AG04450 (cell line): Measurements from ENCODE around the gene ZEB2. TPM values are rescaled to one million over a fixed set of nuclear protein-coding genes. Genes with fewer than 3 reads are reported as not detected.

Experiments used
- CTCF ChIA-PET: fragments of 300-600, 350-600 bp; formaldehyde crosslinking; extraction: SDS; loops from one replicate; lab custom pipeline; 2022; ENCODE audit warnings: antibody characterized with exemption, inconsistent platforms; lab: Charles Lee
- POLR2A ChIA-PET: fragments of 350-600 bp; formaldehyde crosslinking; extraction: SDS; loops from one replicate; lab custom pipeline; 2021; ENCODE audit warnings: antibody characterized with exemption, inconsistent platforms; lab: Yijun Ruan, JAX
- DNase-seq: peaks from one replicate; pipeline ENCODE4 v3.0.0-alpha.2; 2011; ENCODE audit warnings: low read depth, low spot score
- H3K27ac ChIP-seq: one replicate; pipeline ENCODE4 v1.5.1; 2012; ENCODE audit warnings: low read depth, low read length, control low read depth
- H3K27me3 ChIP-seq: one replicate; pipeline ENCODE4 v1.6.0; 2012; ENCODE audit warnings: low read length; ENCODE audit not compliant: control insufficient read depth, insufficient read depth
- H3K4me3 ChIP-seq: 2 replicates; pipeline ENCODE4 v1.5.1; 2011; ENCODE audit warnings: mild to moderate bottlenecking, low read depth, low read length, control low read depth
- H3K9me3 ChIP-seq: 2 replicates; pipeline ENCODE4 v1.5.1; 2012; ENCODE audit warnings: low read length; ENCODE audit not compliant: control insufficient read depth, insufficient read depth
- polyA plus RNA-seq: library from polyadenylated mRNA; depleted of rRNA; stranded (reverse); fragments of >200 nt; gene quantifications from 2 replicates; pipeline ENCODE4 v1.2.3, GENCODE V29; 2011
- TF ChIP-seq, protein P1 (sequence below): IDR thresholded peaks from 2 replicates; pipeline ENCODE4 v1.5.1; 2011; ENCODE audit warnings: low read depth, low read length, control low read depth, inconsistent platforms

The ZEB2 gene
- polyA plus RNA-seq, 1 experiment = 41.7 TPM

DNA sequence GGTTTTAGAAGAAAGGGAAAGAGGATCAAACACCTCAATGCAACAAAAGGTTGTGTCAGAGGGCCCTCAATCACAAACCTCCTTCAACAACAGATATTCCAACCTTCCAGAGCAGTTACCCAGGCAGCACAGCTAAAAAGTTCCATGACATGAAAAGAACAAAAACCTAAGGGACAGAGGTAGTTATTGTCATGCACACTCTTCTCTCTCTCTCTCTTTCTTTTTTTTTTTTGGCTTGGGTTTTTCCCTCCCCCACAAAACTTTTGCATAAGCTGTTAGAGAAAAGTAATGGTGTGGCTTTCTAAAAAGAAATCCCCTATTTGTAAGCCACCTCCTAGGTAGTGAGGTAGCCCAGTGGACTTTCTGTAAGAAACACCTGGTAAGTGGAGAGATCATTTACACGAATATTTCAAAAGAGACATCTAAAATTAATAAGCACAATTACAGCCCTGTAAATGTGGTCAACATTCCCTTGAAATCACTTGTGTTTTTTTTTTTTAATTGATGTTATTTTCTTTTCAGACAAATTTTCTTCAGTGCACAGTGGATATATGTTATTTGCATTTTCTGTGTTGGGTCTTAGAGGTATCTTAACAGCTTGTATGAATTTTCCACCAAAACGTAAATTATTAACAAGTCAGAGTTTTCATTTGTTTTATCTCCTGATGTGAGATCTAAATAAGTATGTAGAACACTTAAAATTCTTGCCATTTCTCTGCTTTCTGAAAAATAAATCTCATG lies 48.4 kb downstream of the ZEB2 start:
- H3K4me3 ChIP-seq = no peak overlapping the region
- no peaks in the 10 kb centered on the region for H3K27me3 ChIP-seq
- no peak overlapping the region for H3K27ac ChIP-seq
- no peak for DNase-seq
- no peaks in the 10 kb centered on the region for H3K9me3 ChIP-seq
- TF ChIP-seq, protein P1, sequence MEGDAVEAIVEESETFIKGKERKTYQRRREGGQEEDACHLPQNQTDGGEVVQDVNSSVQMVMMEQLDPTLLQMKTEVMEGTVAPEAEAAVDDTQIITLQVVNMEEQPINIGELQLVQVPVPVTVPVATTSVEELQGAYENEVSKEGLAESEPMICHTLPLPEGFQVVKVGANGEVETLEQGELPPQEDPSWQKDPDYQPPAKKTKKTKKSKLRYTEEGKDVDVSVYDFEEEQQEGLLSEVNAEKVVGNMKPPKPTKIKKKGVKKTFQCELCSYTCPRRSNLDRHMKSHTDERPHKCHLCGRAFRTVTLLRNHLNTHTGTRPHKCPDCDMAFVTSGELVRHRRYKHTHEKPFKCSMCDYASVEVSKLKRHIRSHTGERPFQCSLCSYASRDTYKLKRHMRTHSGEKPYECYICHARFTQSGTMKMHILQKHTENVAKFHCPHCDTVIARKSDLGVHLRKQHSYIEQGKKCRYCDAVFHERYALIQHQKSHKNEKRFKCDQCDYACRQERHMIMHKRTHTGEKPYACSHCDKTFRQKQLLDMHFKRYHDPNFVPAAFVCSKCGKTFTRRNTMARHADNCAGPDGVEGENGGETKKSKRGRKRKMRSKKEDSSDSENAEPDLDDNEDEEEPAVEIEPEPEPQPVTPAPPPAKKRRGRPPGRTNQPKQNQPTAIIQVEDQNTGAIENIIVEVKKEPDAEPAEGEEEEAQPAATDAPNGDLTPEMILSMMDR = no peak
- POLR2A ChIA-PET = no interaction called here
- CTCF ChIA-PET = interaction anchor here (0.6 kb wide), 1 partner anchor 44 kb away, joined by 4 read pairs; no protein-coding TSS in a partner anchor

DNA sequence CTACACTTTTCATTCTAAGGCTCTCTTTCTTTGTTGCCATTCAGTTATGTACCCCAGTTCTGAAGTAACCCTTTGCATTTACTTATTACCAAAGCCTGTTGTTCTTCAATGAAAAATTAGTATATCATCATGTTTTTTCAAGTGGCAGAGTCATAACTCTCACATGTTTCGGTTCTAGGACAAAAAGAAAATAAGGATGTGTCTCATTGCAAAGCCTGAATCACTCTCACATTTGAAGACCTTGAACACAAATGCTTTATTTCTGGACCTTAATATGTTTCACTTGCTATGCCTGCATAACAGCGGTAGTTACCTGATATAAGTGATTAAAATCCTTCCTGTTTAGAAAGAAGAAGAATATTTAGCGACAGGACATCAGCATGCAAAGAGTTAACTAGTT lies 49.1 kb downstream of the ZEB2 start:
- H3K4me3 ChIP-seq = no peak overlapping the region
- H3K9me3 ChIP-seq = no peaks in the 10 kb centered on the region
- ChIA-PET CTCF (no interaction called here), POLR2A (no interaction called here)
- H3K27me3 ChIP-seq = no peaks in the 10 kb centered on the region
- TF ChIP-seq, protein P1 = no peak
- H3K27ac ChIP-seq = no peak overlapping the region
- DNase-seq = no peak

DNA sequence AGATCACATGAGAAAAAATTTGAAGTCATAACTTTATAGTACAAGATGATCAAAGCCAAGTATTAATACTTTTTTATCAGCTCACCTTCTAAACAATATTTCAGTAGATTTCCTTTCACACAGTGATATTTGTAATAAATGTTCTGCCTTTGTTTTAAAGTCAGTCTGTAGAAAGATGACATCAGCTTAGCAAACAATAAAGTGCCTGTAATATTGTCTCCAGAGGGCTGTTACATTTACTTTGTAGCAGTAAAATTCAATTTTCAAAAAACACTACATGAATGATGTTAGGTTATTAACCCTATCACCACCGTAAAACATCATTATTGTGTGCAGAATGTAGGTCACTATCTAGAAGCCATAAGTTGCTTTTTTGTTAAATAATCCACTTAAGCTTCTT lies 49.6 kb downstream of the ZEB2 start:
- Histone ChIP-seq H3K4me3 (no peak overlapping the region), H3K9me3 (no peaks in the 10 kb centered on the region), H3K27me3 (no peaks in the 10 kb centered on the region), H3K27ac (no peak overlapping the region)
- POLR2A ChIA-PET = no interaction called here
- no peak for DNase-seq
- CTCF ChIA-PET = no interaction called here
- TF ChIP-seq, protein P1 = no peak

DNA sequence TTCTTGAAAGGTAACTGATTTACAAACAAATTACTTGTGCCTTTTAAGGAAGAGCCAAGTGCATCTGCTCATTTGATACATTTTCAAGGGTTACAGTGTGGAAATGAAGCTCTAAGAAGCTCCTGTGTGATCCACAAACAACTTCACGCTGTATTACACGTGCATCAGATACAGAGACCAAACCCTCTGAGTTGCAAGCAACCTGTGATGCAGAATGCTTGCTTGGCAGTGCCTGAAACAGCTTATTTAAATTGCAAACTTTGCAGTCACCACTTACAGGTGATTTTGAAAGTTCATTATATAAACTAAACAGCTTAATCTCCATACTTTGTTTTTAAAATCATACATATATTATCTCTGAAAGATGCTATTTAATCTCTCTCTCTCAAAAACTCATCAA lies 50.1 kb downstream of the ZEB2 start:
- ChIA-PET POLR2A (no interaction called here), CTCF (no interaction called here)
- no peak overlapping the region for H3K27ac ChIP-seq
- TF ChIP-seq, protein P1 = no peak
- no peaks in the 10 kb centered on the region for H3K27me3 ChIP-seq
- H3K4me3 ChIP-seq = no peak overlapping the region
- DNase-seq = no peak
- H3K9me3 ChIP-seq = no peaks in the 10 kb centered on the region

DNA sequence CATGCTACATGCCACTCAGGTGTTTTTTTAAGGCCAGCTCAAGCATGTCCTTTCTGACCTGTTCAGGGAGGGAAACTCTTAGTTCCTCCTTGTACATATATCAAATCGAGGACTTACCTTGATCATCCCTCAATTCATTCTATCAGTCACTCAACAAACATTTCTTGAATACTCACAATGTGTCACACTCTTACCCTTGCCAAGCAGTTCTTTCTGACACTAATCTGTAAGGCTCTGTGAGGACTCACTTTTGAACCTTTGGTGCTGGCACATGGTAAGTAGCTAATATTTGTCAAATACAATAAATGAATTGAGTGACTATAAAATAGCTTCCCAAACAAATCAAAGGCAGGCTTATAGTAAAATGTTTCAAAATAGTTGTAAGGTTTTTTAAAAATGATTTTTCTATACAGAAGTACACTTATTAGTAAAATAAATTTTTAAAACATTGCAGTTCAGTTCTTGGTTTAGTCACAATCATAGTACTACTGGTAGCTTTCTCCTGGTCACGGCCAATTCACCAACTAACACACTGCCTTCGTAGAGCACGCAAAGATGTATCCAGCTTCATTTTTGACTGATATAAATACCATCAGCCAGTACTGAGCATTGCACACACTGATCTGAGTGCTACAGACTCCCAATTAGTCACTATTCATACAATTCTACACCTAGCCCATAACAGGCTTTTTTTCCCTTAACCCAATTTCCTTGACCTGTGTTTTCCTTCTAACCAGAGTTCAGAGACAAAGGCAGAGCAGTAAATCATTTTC lies 50.9 kb downstream of the ZEB2 start:
- POLR2A ChIA-PET = no interaction called here
- TF ChIP-seq, protein P1 = no peak
- Histone ChIP-seq H3K4me3 (no peak overlapping the region), H3K9me3 (no peaks in the 10 kb centered on the region), H3K27me3 (no peaks in the 10 kb centered on the region), H3K27ac (no peak overlapping the region)
- CTCF ChIA-PET = interaction anchor here (0.6 kb wide), 1 partner anchor 23 kb away, joined by 3 read pairs; no protein-coding TSS in a partner anchor
- no peak for DNase-seq
